Measurements from ENCODE around the gene CMSS1. TPM values are rescaled to one million over a fixed set of nuclear protein-coding genes. Genes with fewer than 3 reads are reported as not detected.

CMSS1 gene
- total RNA-seq, 1 experiment from 2014 or later = 70.6 TPM

DNA sequence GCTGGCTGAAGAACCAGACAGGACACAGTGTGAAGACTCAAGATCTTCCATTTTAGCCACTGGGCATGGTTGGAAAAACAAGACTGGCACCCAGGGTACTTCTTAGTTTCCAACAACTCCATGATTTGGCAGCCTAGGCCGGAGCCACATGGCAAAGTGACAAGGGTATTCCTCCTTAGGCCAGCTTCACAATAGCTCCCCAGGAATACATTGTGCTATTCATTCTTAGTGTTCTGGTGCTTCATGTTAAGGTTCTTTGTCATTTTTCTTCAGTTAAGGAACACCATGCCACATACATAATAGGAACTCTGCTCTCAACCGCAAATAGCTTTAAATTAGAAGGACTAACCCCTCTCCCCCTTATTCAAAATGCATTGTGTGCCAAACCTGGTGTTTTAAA lies 304.7 kb downstream of the CMSS1 start (continued):
- TF ChIP-seq, protein P1, sequence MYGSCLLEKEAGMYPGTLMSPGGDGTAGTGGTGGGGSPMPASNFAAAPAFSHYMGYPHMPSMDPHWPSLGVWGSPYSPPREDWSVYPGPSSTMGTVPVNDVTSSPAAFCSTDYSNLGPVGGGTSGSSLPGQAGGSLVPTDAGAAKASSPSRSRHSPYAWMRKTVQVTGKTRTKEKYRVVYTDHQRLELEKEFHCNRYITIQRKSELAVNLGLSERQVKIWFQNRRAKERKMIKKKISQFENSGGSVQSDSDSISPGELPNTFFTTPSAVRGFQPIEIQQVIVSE (CRISPR knock-in tag; IDR thresholded peaks at IDR 0.05; ENCODE audit: borderline replicate concordance) = no peak
- TF ChIP-seq ZNF232 (CRISPR knock-in tag; IDR thresholded peaks at IDR 0.05) (no peak), GTF2I (CRISPR knock-in tag; conservative IDR thresholded peaks at IDR 0.05) (no peak), CREM (CRISPR knock-in tag; IDR thresholded peaks at IDR 0.05) (no peak)
- TF ChIP-seq, protein P2, sequence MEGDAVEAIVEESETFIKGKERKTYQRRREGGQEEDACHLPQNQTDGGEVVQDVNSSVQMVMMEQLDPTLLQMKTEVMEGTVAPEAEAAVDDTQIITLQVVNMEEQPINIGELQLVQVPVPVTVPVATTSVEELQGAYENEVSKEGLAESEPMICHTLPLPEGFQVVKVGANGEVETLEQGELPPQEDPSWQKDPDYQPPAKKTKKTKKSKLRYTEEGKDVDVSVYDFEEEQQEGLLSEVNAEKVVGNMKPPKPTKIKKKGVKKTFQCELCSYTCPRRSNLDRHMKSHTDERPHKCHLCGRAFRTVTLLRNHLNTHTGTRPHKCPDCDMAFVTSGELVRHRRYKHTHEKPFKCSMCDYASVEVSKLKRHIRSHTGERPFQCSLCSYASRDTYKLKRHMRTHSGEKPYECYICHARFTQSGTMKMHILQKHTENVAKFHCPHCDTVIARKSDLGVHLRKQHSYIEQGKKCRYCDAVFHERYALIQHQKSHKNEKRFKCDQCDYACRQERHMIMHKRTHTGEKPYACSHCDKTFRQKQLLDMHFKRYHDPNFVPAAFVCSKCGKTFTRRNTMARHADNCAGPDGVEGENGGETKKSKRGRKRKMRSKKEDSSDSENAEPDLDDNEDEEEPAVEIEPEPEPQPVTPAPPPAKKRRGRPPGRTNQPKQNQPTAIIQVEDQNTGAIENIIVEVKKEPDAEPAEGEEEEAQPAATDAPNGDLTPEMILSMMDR (IDR thresholded peaks at IDR 0.05) = no peak

DNA sequence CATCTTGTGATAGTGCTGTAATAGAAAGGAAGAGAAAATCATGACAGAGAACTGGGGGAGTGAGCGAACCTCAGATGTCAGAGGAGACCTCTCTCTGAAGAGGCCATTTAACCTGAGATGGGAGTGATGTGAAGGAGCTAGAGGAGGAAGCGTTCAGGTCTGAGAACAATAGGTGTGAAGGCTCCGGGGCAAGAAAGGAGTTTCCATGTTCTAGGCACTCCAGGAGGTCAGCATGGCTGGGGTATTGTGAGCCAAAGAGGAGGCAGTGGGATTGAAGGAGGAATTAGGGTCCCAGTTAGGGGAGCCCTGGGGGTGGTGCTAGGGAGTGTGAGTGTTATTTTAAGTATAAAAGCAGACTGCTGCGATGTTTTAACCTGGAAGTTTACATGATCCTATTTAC lies 305.4 kb downstream of the CMSS1 start:
- Mint-ChIP-seq H3K9me3 (no peaks in the 10 kb centered on the region), H3K4me1 (peaks cover 12% of the 10 kb centered on the region), H3K27ac (0 out of 2 replicates have a peak overlapping the region, but pooled peaks have one; percentile 16)

DNA sequence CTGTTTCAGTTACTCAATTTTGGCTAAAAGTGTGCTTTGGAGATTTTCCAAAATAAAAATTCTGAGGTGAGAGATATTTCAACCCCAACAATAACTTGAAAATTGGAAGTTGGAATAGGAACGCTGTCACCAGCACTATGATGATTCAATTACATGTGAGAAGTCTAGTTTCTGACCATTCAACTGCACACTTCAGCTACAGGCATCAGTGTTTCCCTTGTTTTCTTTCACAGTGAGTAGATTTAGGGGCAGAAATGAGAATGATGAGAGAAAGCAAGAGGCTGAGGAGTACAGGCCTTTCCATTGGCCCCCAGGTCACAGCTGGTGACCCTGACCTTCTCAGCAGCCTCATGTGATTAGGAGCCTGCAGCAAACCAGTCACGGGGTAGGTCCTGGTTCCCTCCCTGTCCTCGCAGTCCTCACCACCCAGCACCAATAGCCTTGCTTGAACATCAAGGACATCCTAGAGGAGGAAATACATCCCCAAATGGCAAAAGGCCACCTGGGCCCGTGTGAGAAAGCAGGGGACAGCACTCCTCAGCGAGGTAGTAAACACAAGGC lies 306.6 kb downstream of the CMSS1 start:
- Mint-ChIP-seq H3K4me1 (peaks cover 12% of the 10 kb centered on the region), H3K4me3 (no peak overlapping the region), H3K36me3 (no peaks in the 10 kb centered on the region), H3K27ac (no peak overlapping the region), H3K27me3 (ENCODE audit: low read depth) (no peaks in the 10 kb centered on the region), H3K9me3 (no peaks in the 10 kb centered on the region)
- TF ChIP-seq, protein P3, sequence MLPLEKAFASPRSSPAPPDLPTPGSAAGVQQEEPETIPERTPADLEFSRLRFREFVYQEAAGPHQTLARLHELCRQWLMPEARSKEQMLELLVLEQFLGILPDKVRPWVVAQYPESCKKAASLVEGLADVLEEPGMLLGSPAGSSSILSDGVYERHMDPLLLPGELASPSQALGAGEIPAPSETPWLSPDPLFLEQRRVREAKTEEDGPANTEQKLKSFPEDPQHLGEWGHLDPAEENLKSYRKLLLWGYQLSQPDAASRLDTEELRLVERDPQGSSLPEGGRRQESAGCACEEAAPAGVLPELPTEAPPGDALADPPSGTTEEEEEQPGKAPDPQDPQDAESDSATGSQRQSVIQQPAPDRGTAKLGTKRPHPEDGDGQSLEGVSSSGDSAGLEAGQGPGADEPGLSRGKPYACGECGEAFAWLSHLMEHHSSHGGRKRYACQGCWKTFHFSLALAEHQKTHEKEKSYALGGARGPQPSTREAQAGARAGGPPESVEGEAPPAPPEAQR (CRISPR knock-in tag; IDR thresholded peaks at IDR 0.05) = no peak
- TF ChIP-seq, protein P4, sequence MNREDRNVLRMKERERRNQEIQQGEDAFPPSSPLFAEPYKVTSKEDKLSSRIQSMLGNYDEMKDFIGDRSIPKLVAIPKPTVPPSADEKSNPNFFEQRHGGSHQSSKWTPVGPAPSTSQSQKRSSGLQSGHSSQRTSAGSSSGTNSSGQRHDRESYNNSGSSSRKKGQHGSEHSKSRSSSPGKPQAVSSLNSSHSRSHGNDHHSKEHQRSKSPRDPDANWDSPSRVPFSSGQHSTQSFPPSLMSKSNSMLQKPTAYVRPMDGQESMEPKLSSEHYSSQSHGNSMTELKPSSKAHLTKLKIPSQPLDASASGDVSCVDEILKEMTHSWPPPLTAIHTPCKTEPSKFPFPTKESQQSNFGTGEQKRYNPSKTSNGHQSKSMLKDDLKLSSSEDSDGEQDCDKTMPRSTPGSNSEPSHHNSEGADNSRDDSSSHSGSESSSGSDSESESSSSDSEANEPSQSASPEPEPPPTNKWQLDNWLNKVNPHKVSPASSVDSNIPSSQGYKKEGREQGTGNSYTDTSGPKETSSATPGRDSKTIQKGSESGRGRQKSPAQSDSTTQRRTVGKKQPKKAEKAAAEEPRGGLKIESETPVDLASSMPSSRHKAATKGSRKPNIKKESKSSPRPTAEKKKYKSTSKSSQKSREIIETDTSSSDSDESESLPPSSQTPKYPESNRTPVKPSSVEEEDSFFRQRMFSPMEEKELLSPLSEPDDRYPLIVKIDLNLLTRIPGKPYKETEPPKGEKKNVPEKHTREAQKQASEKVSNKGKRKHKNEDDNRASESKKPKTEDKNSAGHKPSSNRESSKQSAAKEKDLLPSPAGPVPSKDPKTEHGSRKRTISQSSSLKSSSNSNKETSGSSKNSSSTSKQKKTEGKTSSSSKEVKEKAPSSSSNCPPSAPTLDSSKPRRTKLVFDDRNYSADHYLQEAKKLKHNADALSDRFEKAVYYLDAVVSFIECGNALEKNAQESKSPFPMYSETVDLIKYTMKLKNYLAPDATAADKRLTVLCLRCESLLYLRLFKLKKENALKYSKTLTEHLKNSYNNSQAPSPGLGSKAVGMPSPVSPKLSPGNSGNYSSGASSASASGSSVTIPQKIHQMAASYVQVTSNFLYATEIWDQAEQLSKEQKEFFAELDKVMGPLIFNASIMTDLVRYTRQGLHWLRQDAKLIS (CRISPR knock-in tag; IDR thresholded peaks at IDR 0.05; ENCODE audit: borderline replicate concordance) = no peak
- DNase-seq (ENCODE audit: low spot score) (no peak), ATAC-seq (no peak)
- ChIA-PET POLR2A (no interaction called here), CTCF (no interaction called here)

More for the DNA sequence above, 305.4 kb downstream of the CMSS1 start:
- ATAC-seq (peak; percentile 51), DNase-seq (ENCODE audit: low spot score) (no peak)
- Mint-ChIP-seq H3K4me3 (no peak overlapping the region), H3K36me3 (no peaks in the 10 kb centered on the region), H3K27me3 (ENCODE audit: low read depth) (no peaks in the 10 kb centered on the region)
- TF ChIP-seq, protein P5, sequence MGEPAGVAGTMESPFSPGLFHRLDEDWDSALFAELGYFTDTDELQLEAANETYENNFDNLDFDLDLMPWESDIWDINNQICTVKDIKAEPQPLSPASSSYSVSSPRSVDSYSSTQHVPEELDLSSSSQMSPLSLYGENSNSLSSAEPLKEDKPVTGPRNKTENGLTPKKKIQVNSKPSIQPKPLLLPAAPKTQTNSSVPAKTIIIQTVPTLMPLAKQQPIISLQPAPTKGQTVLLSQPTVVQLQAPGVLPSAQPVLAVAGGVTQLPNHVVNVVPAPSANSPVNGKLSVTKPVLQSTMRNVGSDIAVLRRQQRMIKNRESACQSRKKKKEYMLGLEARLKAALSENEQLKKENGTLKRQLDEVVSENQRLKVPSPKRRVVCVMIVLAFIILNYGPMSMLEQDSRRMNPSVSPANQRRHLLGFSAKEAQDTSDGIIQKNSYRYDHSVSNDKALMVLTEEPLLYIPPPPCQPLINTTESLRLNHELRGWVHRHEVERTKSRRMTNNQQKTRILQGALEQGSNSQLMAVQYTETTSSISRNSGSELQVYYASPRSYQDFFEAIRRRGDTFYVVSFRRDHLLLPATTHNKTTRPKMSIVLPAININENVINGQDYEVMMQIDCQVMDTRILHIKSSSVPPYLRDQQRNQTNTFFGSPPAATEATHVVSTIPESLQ (CRISPR knock-in tag; IDR thresholded peaks at IDR 0.05) = no peak
- POLR2A ChIA-PET = no interaction called here
- CTCF ChIA-PET = interaction anchor here (1.5 to 1.7 kb wide), 2 partner anchors 34 to 131 kb away, joined by 4 to 5 read pairs; no protein-coding TSS in a partner anchor
